Tibial artery (tissue), 4 donors: ENCODE data around the gene CSRNP3.
"Not testable (repeated sequence)": the region's sequence is repeated elsewhere in the genome, so short reads cannot be mapped to it uniquely, and the experiment has no call there.

Experiments used
- DNase-seq, 2 donors: peaks; one replicate each; pipeline ENCODE4 v3.0.0-alpha.2; 2019
- H3K27ac ChIP-seq, 2 donors: fragments of 200-600 bp; sonication (generic) in 1 of 2; 1 replicate in 1 of 2; 2 replicates in 1 of 2; pipeline ENCODE4 v1.5.1; 2018 to 2019; ENCODE audit warnings: mild to moderate bottlenecking in 1 of 2
- H3K27me3 ChIP-seq, 2 donors: fragments of 200-600 bp; sonication (generic) in 1 of 2; one replicate each; pipeline versions ENCODE4 v1.5.1 to v1.6.0; 2016 to 2019
- H3K36me3 ChIP-seq, 3 donors: fragments of 200-600 bp; sonication (generic) in 2 of 3; one replicate each; pipeline ENCODE4 v1.5.1; 2016 to 2019; ENCODE audit warnings: mild to moderate bottlenecking in 2 of 3
- H3K4me1 ChIP-seq, 4 donors: fragments of 200-600 bp; sonication (generic) in 2 of 4; 1 replicate in 3 of 4; 2 replicates in 1 of 4; pipeline ENCODE4 v1.5.1; 2016 to 2019
- H3K4me3 ChIP-seq, 2 donors: fragments of 200-600 bp; sonication (generic) in 1 of 2; 1 replicate in 1 of 2; 2 replicates in 1 of 2; pipeline ENCODE4 v1.5.1; 2018 to 2019; ENCODE audit warnings: mild to moderate bottlenecking in 2 of 2
- H3K9me3 ChIP-seq, 3 donors: fragments of 200-600 bp; sonication (generic) in 1 of 3; one replicate each; pipeline ENCODE4 v1.5.1; 2016 to 2019
- intact Hi-C: fragments of 100-400 bp; cut with DNase I; formaldehyde crosslinking; loops from one replicate; pipeline ENCODE4 v1.15.0; 2023; ENCODE audit warnings: low total_unique reads
- TF ChIP-seq, protein P1 (sequence below), 2 experiments: fragments of 200-600 bp in 1 of 2; fragments of 450-650 bp in 1 of 2; IDR thresholded peaks; one replicate each; pipeline ENCODE4 v1.5.1; 2017 to 2019; ENCODE audit warnings: antibody characterized with exemption in 2 of 2, mild to moderate bottlenecking in 1 of 2, moderate library complexity in 1 of 2

Gene CSRNP3

DNA sequence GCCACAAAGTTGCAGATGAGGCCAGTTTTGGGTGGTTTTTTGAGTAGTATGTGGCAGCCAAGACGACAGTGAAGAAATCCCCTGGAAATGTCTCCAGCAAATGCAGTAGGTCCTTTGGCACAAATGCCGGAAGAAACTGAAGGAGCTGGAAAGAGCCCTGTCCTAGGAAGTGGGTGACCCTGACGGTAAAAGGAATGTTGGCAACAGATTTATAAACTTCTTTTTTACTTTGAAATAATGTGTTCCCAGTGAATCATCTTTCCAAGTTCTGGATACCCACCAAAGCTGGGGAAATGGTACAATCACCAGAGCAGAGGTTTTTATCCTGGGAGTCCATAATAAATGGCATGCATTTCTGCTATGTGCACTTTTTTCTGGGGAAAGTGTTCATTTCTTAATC is 112.9 kb downstream of the CSRNP3 start:
- H3K9me3 ChIP-seq: no peaks in the 10 kb centered on the region
- TF ChIP-seq, protein P1, sequence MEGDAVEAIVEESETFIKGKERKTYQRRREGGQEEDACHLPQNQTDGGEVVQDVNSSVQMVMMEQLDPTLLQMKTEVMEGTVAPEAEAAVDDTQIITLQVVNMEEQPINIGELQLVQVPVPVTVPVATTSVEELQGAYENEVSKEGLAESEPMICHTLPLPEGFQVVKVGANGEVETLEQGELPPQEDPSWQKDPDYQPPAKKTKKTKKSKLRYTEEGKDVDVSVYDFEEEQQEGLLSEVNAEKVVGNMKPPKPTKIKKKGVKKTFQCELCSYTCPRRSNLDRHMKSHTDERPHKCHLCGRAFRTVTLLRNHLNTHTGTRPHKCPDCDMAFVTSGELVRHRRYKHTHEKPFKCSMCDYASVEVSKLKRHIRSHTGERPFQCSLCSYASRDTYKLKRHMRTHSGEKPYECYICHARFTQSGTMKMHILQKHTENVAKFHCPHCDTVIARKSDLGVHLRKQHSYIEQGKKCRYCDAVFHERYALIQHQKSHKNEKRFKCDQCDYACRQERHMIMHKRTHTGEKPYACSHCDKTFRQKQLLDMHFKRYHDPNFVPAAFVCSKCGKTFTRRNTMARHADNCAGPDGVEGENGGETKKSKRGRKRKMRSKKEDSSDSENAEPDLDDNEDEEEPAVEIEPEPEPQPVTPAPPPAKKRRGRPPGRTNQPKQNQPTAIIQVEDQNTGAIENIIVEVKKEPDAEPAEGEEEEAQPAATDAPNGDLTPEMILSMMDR (IDR thresholded peaks at IDR 0.05): no peak
- H3K4me1 ChIP-seq: peaks cover 0 to 19% (median 8%) of the 10 kb centered on the region in 4 donors
- no peaks in the 10 kb centered on the region for H3K27me3 ChIP-seq
- no peak overlapping the region for H3K4me3 ChIP-seq
- intact Hi-C loops: no loop called here
- H3K27ac ChIP-seq: no peak overlapping the region
- H3K36me3 ChIP-seq: no peaks in the 10 kb centered on the region
- DNase-seq: peak in 1 of 2 donors; percentile 21

DNA sequence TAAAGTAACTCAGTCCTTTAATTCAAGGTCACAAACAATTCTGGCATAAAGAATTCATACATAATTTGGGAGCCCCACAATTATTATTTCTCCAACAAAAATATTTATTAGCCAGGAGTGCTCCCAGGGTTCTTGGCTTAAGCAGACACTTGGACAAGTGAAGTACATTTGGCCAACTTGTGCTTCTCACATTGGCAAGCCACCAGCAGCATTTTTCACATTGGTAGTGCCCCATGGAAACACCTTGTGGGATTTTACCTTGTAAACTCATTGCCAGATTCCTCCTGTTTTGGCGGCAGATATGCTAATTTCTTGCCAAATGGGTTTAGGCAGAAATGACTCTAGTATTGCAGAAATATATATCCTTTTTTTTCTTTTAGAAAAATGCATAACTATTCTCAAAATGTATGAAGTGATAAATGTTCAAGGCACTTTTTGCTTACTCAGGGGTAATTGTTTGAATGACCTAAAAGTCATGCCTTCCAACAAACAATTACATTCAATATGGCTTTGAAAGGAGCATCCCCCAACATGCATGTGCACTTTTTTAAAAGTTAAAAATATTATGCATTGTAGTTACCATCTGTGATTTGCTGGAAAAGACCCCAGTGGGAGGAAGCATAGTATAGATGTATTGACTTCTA is 113.5 kb downstream of the CSRNP3 start:
- intact Hi-C loops: no loop called here
- DNase-seq: no peak

DNA sequence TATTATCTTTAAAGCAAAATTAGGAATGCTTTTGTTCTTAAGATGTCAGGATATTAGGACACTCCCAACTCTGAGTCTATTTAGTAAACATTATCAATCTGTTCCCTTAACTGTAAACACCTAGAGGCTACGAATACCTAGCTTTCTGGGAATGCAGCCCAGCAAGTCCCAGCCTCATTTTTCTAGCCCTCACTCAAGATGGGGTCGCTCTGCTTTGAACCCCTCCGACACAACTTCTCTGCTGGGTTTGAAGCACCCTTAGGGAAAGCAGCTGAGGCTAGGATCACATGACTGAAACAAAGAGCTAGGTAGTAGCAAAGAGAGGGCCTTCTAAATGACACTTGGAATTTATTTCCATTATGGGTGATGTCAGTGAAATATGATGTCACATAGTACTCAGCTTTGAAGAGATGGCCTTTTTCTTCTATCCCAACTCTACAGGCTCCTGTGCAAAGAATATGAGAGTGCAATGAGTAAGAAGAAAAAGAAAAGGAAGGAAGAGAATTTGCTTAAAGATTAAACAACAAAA is 114.7 kb downstream of the CSRNP3 start:
- TF ChIP-seq, protein P1 (IDR thresholded peaks at IDR 0.05): no peak
- H3K27ac ChIP-seq: no peak overlapping the region
- H3K4me1 ChIP-seq: peaks cover 0 to 19% (median 8%) of the 10 kb centered on the region in 4 donors
- intact Hi-C loops: no loop called here
- H3K4me3 ChIP-seq: no peak overlapping the region
- no peaks in the 10 kb centered on the region for H3K27me3 ChIP-seq
- H3K36me3 ChIP-seq: no peaks in the 10 kb centered on the region
- no peak for DNase-seq
- H3K9me3 ChIP-seq: no peaks in the 10 kb centered on the region

More for the DNA sequence above, 113.5 kb downstream of the CSRNP3 start:
- H3K4me1 ChIP-seq: peaks cover 0 to 19% (median 8%) of the 10 kb centered on the region in 4 donors
- H3K27ac ChIP-seq: no peak overlapping the region
- no peak overlapping the region for H3K4me3 ChIP-seq
- H3K27me3 ChIP-seq: no peaks in the 10 kb centered on the region
- H3K9me3 ChIP-seq: no peaks in the 10 kb centered on the region
- no peaks in the 10 kb centered on the region for H3K36me3 ChIP-seq
- TF ChIP-seq, protein P1 (IDR thresholded peaks at IDR 0.05): no peak

DNA sequence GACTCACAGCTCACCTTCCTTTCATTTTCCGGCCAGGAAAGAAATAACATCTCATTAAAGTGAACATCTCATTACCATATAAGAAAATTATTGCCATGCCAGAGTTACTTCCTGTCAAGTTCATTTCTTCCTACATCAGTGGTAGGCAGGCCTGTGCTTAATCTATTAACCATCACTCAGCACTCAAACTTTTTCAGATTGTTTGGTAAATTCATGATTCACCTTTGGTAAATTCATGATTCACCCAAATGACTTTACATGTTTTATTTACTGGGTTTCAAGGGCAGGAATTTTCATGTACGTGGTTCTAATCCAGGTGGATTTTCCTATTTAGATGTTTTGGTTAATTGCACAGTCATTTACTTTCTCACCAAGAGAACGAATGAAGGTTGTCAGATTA is 116.5 kb downstream of the CSRNP3 start:
- Histone ChIP-seq H3K4me1 (peaks cover 0 to 19% (median 8%) of the 10 kb centered on the region in 4 donors), H3K4me3 (no peak overlapping the region), H3K27me3 (no peaks in the 10 kb centered on the region), H3K9me3 (no peaks in the 10 kb centered on the region), H3K27ac (no peak overlapping the region), H3K36me3 (no peaks in the 10 kb centered on the region)
- TF ChIP-seq, protein P1 (IDR thresholded peaks at IDR 0.05): no peak
- no peak for DNase-seq
- intact Hi-C loops: no loop called here

DNA sequence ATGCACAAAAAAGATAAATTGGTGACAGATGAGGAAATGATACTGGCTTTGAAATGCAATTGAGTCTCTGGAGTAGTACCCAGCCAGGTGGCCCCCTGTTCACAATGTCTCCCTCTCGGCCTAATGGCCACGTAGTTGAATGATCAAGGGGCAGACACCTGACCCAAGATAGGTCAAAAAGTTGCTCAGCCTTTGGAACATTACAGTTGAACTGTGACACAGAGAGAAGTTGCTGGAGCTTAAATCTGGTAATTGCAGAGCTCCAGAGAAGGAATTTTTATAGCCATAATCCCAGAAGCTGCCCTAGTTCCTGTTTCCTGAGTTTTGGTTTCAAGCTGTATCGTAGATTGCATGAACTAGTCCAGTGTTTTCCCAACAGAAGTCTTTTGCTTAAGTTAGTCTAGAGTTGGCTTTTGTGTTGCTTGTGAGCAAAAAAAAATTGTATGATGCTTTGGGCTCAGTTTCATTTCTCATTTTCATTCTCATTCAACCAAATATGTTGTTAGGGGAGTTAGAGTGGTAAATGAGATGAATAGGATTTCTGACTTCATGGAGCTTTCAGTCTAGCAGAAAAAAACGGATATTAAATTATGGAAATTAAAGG is 117.9 kb downstream of the CSRNP3 start:
- Histone ChIP-seq H3K4me1 (peaks cover 0 to 14% (median 6%) of the 10 kb centered on the region in 4 donors), H3K4me3 (no peak overlapping the region), H3K36me3 (no peaks in the 10 kb centered on the region), H3K27me3 (no peaks in the 10 kb centered on the region), H3K9me3 (no peaks in the 10 kb centered on the region), H3K27ac (no peak overlapping the region)
- TF ChIP-seq, protein P1 (IDR thresholded peaks at IDR 0.05): no peak
- DNase-seq: no peak
- intact Hi-C loops: no loop called here

DNA sequence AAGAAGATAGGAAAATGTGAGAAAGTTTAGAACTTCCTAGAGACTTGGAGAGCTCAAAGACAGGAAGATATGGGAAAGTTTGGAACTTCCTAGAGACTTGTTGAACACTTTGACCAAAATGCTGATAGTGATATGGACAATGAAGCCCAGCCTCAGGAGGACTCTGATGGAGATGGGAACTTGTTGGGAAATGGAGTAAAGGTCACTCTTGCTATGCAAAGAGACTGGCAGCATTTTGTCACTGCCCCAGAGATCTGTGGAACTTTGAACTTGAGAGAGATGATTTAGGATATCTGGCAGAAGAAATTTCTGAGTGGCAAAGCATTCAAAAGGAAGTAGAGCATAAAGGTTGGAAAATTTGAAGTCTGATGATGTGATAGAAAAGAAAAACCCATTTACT is 121.5 kb downstream of the CSRNP3 start:
- H3K36me3 ChIP-seq, H3K4me1 ChIP-seq, H3K4me3 ChIP-seq, H3K27ac ChIP-seq, intact Hi-C loops, H3K9me3 ChIP-seq, DNase-seq, H3K27me3 ChIP-seq: not testable (repeated sequence)
